HG02973 (cell line): ENCODE results near the gene FUT6.
"Not testable (repeated sequence)": the region's sequence is repeated elsewhere in the genome, so short reads cannot be mapped to it uniquely, and the experiment has no call there.

Experiments used
- ATAC-seq: cut with Tn5 transposase; IDR thresholded peaks from one replicate; pipeline ENCODE4 v1.9.1; 2021; ENCODE audit warnings: moderate library complexity; ENCODE audit not compliant: unreplicated experiment

FUT6 gene

DNA sequence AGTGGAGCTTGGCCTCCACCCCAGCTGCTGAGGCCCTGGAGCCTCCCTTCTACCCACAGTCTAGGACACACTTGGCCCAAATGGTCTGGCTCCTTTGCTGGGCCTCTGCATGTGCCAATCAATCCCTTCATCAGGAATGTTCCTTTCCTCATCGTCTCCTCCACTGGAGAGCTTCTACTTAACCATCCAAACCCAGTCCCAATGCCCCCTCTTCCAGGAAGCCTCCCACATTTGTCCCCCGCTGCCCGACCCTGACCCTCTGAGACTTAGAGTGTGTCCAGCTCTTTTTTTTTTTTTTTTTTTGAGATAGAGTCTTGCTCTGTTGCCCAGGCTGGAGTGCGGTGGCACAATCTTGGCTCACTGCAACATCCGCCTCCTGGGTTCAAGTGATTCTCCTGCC is 51.1 kb downstream of the FUT6 start:
- no peak for ATAC-seq

DNA sequence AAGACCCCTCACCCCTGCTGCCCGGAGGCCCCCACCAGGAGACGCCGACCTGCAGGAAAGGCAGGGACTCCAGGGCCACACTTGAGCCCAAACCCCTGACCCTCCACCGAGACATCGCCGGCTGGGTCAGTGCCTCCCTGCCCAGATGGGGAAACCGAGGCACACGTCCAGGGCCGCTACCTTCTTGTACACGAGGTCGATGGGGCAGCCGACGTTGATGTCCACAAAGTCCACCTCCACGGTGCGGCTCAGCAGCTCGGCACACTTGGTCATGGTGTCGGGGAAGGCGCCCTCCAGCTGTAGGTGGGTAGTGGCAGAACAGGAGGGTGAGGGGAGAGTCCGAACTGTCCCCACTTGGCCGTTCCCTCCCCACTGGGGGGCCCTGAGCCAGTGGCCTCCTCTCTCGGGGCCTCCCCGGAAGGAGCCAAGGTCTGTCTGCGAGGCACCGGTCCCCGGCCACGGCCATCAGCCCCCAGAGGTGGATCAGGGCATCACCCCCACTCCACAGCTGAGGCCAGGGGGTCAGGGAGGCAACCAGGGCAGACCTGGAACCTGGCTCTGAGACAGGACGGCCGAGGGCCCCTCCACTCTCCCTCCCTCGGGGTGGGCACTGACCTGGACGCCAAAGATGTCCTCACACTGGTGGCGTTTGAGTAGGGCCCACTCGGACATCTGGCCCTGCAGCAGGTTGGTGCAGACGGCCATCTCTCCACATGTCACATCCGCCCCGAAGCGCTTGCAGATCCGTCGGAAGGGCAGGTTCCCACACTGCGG is 51.9 kb downstream of the FUT6 start:
- no peak for ATAC-seq

DNA sequence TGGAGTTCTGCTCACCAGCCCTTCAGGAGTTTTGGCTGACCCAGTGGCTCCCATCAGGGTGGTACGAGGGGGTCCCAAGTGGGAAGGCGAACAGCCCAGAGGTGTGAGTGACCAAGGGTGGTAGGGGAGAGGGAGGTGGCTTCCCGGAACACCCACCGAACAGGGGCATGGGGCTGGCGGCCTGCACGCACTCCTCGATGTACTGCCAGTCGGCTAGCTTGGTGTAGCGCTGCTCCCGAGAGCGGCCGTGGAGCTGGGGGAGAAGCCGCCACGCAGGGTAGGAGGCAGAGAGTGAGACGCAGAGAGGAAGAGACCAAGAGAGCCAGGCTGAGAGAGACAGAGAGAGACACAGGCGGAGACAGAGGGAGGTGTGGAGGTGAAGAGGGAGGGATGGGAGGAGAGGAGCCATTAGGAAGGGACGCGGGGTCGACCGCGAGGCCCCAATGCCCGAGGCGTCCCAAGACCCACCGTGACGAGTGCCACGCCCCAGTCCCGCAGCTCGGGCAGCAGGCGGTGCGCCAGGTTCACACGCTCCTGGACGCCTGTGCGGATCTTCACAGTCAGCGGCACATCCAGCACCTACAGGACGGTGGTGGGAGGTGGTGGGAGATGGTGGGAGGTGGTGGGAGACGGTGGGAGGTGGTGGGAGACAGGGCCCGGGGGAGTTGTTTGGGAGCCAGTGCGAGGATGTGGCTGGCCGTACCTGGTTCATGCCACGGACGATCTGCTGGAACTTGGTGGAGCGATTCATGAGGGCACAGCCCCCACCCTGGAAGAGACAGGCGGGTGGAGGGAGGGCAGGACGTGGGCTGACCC is 52.7 kb downstream of the FUT6 start:
- no peak for ATAC-seq

DNA sequence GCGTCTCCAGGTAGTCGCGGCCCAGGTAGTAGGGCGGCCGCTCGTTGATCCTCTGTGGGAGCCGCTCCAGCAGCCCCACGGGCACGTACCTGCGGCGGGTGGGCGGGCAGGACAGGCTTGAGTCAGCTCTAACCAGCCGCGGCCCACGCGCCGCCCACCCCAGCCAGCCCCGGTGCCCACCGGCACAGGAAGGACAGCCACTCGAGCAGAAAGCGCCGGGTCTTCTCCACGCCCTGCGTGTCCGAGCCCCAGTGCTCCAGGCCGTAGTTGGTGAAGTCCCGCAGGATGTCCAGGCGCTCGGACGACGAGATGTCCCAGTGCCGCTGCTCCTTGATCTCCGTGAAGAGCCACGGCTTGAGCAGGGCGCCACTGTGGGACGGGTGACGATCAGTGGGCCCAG is 54.1 kb downstream of the FUT6 start:
- ATAC-seq = no peak

DNA sequence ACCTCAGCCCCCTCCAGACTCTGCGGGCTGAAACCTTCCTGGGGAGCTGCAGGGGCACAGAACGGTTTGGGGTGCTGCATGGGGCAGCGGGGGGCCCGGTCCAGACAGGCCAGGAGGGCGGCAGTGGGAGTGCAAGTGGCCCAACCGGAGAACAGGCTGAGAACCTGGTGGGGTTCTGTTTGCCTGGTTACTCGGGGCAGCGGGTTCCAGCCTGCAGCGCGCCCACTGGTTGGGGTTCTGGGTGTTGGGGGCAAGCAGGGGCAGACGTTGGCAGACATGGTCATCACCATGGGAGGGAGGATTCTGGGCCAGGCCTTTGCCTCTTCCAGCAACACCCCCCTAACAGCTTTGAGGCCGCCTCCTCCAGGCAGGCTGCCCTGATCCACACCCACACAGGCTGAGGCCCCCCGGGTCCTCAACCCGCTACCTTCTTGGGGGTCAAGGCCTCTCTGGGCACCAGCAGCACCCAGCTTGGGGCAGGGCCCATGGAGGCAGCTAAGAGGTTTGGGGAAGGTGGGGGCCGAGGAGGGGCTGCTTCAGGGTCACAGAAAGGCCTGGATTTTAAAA is 54.8 kb downstream of the FUT6 start, which contains the start of gene PRR22:
PRR22 (minus strand) TSS at position 166 of the 567 bp plus-strand sequence; CDS start at position 80, 86 bp downstream.
- no peak for ATAC-seq

DNA sequence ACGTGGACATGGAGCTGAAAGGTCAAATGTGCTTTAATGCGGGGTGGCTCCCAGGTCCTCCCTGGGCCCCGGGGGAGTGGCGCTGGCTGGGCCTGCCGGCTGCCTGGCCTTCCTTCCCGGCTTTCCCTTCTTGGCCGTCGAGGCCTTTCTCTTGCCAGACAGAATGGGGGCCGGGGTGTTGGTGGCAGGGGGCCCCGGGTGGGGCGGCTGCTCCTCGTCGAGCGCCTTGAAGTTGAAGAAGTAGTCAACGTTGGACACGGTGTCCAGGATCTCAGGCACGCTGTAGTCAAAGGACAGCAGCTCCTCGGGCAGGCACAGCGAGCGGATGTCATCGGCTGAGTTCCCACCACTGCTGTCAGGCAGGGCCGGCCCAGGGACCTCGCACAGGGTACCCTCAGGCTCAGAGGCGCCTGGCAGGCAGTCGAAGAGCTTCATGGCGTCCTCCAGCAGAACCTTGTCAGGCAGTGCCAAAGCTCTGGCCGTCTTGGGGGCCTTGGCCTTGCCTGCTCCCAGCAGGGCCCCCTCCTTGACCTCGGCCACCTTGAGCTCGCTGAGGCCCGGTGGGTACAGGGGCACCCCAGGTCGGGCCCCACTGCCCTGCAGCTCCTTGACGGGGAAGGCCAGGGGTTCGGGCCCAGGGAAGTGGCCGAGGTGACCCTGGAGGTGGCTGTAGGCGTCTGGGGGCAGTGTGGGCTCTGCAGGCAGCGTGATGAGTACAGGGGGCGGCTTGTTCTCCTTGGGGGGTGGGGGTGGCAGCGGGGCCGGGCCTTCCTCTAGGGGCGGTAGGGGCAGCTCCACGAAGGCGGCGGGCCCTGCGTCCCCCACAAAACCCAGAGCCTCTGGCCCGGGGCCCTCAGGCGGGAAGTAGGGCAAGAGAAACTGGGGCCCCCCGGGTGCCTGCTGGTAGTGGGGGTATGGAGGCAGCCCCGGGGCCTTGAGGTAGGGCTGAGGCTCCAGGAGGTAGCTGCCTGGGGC is 56.3 kb downstream of the FUT6 start:
- no peak for ATAC-seq

DNA sequence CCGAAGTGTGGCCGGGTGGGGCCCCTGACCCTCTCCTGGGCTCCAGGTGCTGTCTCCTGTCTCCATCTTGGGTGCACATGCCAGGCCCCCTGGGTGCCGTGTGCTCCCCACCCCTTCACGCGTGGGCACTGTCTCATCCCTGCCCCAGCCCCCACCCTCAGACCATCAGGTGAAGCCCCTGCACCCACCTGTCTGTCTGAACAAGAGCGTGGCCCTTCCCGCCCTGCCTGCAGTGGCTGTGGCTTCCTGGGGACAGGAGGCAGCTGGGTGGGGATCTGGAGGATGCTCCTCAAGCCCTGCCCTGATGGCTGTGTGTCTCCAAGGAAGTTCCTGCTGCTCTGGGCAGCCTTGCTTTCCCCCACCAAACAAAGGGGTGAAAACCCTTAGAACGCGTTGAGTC is 57.2 kb downstream of the FUT6 start:
- no peak for ATAC-seq

DNA sequence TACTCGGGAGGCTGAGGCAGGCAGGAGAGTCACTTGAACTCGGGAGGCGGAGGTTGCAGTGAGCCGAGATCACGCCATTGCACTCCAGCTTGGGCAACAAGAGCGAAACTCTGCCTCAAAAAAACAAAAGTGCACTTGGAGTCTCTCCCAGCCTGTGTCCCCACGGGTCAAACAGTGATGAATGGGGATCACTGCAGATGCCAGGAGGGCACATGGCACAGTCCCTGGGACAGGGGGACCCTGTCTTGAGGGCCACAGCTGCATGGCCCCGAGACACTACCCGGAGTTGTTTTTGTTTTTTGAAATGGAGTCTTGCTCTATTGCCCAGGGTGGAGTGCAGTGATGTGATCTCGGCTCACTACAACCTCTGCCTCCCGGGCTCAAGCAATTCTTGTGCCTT is 58.6 kb downstream of the FUT6 start:
- ATAC-seq = not testable (repeated sequence)
